GM18907 (cell line): ENCODE data around the gene RTP1.
A peak's percentile ranks its signal among the peaks of the same experiment; 100 is the strongest.
"Not testable (repeated sequence)": the region's sequence is repeated elsewhere in the genome, so short reads cannot be mapped to it uniquely, and the experiment has no call there.

Source experiments
- ATAC-seq: cut with Tn5 transposase; IDR thresholded peaks from one replicate; pipeline ENCODE4 v1.9.1; 2021; ENCODE audit warnings: mild to moderate bottlenecking, moderate library complexity; ENCODE audit not compliant: unreplicated experiment

RTP1 gene

GRCh38 chr3:187196573-187197334, 532 bp upstream of the RTP1 start:
- no peak for ATAC-seq

GRCh38 chr3:187198490-187198889, 1.2 kb downstream of the RTP1 start:
- ATAC-seq: no peak

GRCh38 chr3:187199463-187200050, 2.3 kb downstream of the RTP1 start:
- ATAC-seq: not testable (repeated sequence)

- ATAC-seq: no peak
Measured at GRCh38 chr3:187205683-187206082, 8.4 kb downstream of the RTP1 start.

DNA sequence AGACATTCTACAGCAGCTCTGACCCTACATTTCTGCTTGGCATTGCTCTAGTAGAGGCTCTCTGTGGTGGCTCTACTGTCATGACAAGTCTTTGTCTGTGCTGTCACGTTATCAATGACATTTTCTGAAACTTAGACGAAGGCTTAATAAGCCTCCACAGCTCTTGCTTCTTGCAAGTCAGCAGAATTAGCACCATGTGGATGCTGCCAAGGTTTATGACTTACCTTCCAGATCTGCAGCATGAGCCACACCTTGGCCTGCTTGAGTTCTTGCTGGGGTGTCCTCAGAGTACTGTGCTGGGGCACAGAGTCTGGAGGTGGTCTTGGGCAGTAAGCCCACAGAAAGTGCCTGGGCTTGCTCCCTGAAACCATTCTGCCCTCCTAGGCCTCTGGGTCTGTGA, 9.8 kb downstream of the RTP1 start:
- ATAC-seq: no peak

GRCh38 chr3:187207624-187208023, 10.3 kb downstream of the RTP1 start:
- no peak for ATAC-seq

DNA sequence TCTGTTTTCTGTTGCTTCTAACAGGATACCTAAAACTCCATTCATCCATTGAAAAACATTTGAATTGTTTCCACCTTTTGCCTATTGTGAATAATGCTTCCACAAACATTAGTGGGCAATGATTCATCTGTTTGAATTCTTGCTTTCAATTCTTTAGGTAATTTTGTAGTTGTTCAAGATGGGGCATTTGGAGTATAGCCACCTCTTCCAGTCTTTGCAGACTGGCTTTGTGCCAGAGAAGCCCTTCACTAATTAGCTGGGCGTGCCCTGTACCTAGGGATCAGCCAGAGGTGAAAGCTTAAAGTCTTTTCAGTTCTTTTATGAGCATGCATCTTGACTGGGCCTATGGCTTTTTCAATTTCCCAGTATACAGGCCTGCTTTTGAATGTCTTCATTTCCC, 10.9 kb downstream of the RTP1 start:
- ATAC-seq: no peak

GRCh38 chr3:187209491-187209890, 12.2 kb downstream of the RTP1 start:
- ATAC-seq: no peak

DNA sequence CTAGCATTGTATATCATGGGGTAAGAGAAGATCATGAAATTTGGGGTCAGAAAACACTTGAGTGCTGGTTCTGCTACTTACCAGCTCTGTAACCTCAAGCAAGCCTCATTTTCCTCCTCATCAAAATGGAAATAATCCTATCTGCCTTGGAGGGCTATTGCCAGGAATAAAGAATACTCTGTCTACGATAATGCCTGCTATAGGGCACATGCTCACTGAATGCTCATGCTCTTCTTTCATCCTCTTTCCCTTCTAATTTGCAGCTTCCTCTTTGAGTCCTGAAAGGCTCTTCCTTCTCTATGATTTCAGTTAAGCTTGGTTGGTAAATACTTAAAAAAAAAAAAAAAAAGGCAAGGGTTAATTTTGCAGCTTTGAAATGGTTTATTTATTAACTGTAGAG, 12.8 kb downstream of the RTP1 start:
- no peak for ATAC-seq

DNA sequence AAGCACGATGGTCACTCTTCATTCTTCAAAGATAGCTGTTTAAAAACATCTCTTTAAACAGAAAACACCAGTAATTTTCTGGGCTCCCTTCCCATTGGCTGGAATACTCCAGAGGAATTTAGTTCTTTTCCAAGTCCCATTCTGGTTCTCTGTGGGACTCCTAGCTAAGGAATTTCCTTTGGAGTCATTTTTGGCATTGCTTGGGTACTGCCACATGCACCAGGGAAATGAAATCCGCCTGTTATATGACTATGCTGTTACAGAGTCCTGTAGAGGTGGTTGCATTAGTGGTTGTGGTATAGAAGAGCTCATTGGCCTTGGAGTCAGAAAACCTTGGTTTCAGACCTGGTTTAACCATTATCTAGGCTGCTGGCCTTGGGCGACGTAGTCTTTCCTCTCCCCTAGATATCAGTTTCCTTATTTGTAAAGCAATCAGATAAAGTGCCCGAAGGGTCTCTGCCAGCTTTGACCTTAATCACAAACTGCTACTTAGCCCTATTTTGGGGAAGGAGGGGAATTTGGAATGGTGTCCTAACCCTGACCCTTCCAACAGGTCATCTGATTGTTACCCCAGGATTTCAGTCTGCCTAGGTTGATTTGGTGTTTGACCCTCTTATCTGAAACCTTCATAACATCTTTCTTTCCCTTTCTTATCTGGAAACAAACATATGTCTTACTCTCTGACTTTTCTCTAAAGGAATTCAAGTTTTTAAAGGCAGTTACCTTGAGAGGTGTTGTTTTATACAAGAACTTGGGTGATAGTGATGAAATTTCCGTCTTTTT, 13.4 kb downstream of the RTP1 start:
- ATAC-seq: peak; percentile 99

DNA sequence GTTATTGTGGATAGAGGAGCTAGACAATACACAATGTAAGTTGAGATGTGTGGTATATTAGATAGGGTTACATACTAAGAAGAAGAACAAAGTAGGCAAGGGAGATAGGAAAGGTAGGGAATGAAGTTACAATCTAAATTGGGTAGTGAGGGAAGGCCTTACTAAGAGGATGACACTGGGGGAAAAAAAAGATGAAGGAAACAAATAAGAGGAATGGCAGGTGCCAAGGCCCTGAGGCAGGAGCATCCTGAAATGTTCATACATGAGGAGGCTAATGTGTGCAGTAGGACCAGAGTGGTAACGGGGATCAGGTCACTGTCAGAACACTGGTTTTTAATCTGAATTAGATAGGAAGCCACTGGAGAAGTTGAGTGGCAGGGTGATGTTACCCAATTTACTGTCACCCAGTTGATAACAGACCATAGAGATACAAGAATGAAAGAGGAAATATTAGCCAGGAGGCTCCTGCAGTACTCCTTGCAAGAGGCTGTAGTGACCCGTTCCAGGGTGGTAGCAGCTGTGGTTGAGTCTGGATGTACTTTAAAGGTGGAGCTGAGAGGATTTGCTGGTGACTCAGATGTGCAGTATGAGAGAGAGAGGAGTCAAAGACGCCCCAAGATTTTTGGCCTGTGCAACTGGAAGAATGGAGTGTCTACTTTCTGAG, 14.4 kb downstream of the RTP1 start:
- no peak for ATAC-seq

DNA sequence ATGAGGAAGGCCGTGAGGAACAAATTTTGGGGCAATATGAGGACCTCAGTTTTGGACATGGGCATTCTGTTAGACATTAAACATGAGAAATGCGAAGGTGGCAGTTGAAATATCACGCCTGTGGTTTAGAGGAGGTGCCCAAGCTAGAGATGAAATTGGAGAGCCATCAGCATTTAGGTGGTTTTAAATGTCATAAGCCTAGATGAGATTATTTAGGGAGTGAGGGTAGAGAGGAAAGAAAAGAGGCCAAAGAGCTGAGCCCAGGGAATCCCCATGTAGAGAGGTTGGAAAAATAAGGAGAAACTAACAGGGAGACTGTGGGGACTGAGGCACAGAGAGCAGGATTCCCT, 14.9 kb downstream of the RTP1 start:
- no peak for ATAC-seq

DNA sequence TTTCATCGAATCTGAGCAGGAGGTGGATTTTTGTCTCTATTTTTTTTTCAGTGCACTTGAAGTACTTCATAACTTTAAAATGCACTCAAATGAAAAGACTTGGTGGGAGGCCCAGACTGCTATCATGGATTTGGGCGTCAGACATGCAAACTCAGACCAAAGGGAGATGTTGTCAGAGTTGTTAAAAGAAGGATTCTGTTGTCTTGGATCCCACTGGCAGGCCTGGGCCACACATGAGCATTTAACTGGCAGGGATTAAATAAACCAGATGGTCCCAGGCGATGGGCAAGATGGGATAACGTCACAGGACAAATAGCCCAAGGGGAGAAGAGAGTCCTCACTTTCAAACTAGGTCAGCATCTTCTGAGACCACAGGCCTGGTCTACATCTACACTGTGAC, 15.4 kb downstream of the RTP1 start:
- ATAC-seq: no peak

- ATAC-seq: no peak
Measured at GRCh38 chr3:187213616-187214015, 16.3 kb downstream of the RTP1 start.

GRCh38 chr3:187215460-187215859, 18.2 kb downstream of the RTP1 start:
- ATAC-seq: no peak

DNA sequence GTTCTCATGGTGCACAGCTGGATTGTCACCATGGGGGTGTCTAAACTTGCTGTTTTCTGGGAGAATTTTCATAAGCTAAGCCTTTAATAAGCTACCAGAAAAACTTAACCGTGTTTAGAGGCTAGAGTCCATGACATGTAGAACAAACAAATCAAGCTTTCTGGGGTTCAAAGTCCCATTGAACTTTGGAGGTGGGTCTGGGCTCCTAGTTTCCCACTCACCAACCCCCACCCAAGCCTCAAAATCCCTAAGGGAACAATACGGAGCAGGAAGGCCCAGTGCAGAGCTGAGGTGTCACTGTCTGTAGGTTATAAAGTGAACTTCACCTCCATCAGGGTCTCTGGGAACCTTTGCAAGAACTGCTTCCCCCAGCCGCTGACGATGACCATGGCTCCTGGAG, 25.5 kb downstream of the RTP1 start:
- no peak for ATAC-seq

- ATAC-seq: no peak
Measured at GRCh38 chr3:187223799-187224198, 26.5 kb downstream of the RTP1 start.

DNA sequence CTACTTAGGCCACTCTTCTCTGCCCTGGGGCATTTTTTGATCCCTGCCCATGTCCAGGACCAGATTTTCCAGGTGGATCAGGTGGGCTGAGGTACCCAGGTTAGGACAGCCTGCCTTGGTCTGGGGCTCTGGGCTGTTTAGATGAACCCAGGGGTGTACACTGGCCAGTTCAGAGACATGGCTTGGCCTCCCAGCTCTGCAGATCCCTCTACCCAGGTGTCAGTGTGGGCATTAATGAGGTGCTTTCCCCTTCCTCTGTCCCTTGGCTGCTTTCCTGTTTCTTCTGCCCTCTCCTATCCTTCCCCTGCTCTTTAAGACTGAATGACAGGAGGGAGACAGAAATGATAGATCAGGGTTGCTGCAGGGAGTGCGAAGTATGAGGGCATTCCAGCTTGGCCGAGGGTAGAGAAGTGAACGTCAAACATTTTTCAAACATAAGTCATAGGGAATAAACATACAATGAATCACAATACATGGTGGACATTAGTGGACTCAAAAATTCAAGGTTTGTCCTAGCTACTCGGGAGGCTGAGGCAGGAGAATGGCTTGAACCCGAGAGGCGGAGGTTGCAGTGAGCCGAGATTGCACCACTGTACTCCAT, 30.5 kb downstream of the RTP1 start:
- ATAC-seq: no peak

DNA sequence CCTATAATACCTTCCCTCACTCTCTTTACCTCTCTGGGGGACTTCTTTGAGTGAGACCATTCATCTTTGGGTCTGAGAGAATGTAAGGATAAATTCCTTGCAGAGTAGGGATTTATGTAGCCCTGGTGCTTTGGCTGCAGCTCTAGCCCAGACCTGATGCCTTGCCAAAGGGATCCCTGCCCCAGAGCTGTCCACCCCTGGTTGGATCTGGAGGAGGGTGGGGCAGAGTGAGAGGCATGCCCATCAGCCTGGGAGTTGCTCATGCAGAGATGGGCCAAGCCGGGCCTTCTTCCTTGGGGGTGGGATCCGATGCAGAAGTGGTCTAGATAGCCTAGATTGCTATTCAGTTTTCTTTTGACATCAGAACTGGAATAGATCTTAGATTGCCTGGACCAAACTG, 31.5 kb downstream of the RTP1 start:
- no peak for ATAC-seq

- ATAC-seq: no peak
Measured at GRCh38 chr3:187230011-187230410, 32.7 kb downstream of the RTP1 start.

DNA sequence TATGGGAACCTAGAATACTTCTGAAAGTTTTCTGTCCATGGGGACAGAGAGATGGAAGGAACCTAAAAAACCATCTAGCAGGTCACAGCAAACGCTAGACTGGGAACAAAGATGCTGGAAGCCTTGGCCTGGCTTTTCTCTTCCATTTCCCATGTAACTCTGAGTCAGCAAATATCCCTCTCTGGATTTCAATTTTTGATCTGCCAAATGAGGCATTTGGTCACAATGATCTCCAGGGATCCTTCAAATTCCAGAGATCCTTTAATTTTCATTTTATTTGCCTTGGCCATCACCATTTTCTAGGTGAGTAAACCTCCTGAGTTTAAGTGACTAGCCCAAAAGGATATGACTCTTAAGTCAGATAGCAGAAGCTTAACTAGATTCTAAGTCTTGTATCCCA, 39.7 kb downstream of the RTP1 start:
- no peak for ATAC-seq
